CD14-positive monocyte (primary cell): ENCODE results near the gene TSSK2. TPM values are rescaled to one million over a fixed set of nuclear protein-coding genes. Genes with fewer than 3 reads are reported as not detected.

ENCODE experiments used
- DNase-seq, 3 donors: peaks; one replicate each; pipeline ENCODE4 v3.0.0-alpha.2; 2011 to 2022
- H2AFZ ChIP-seq: 2 replicates; pipeline ENCODE4 v1.6.0; 2012; ENCODE audit warnings: mild to moderate bottlenecking, low read depth, low read length, inconsistent platforms; ENCODE audit not compliant: insufficient read depth, poor library complexity, severe bottlenecking
- H3K27ac ChIP-seq, 2 donors: 1 replicate in 1 of 2; 2 replicates in 1 of 2; pipeline ENCODE4 v1.5.1; 2012 to 2013; ENCODE audit warnings: low read length in 2 of 2, control low read depth in 1 of 2, inconsistent platforms in 1 of 2, low read depth in 1 of 2, mild to moderate bottlenecking in 1 of 2
- H3K27me3 ChIP-seq, 2 donors: one replicate each; pipeline versions ENCODE4 v1.6.0 to v1.6.1; 2011 to 2013; ENCODE audit warnings: low read length in 2 of 2; ENCODE audit not compliant: control insufficient read depth in 2 of 2, insufficient read depth in 2 of 2
- H3K36me3 ChIP-seq, 2 donors: replicated peaks in 1 of 2; 1 replicate in 1 of 2; 2 replicates in 1 of 2; pipeline versions ENCODE4 v1.5.1 to v1.6.1; 2012 to 2013; ENCODE audit warnings: low read length in 2 of 2, control low read depth in 1 of 2, inconsistent platforms in 1 of 2, mild to moderate bottlenecking in 1 of 2; ENCODE audit not compliant: insufficient read depth in 2 of 2, control insufficient read depth in 1 of 2
- H3K4me1 ChIP-seq, 2 donors: 1 replicate in 1 of 2; 2 replicates in 1 of 2; pipeline versions ENCODE4 v1.5.1 to v1.6.1; 2012 to 2013; ENCODE audit warnings: low read length in 2 of 2, control low read depth in 1 of 2, inconsistent platforms in 1 of 2, mild to moderate bottlenecking in 1 of 2, moderate library complexity in 1 of 2; ENCODE audit not compliant: insufficient read depth in 2 of 2, control insufficient read depth in 1 of 2
- H3K4me2 ChIP-seq: replicated peaks from 2 replicates; pipeline ENCODE3; 2012; ENCODE audit warnings: low read length, moderate library complexity, mild to moderate bottlenecking; ENCODE audit not compliant: poor library complexity, severe bottlenecking; ENCODE audit errors: extremely low read depth
- H3K4me3 ChIP-seq, 3 experiments: fragments of 200-600 bp in 1 of 3; sonication (generic) in 1 of 3; replicated peaks in 1 of 3; 1 replicate in 2 of 3; 2 replicates in 1 of 3; pipeline ENCODE4 v1.5.1; 2011 to 2013; ENCODE audit warnings: low read length in 3 of 3, mild to moderate bottlenecking in 3 of 3, control low read depth in 2 of 3, low read depth in 2 of 3, inconsistent platforms in 1 of 3, moderate library complexity in 1 of 3
- H3K79me2 ChIP-seq: 2 replicates; pipeline ENCODE4 v1.6.0; 2012; ENCODE audit warnings: mild to moderate bottlenecking, control low read depth, inconsistent platforms, low read length, moderate library complexity; ENCODE audit not compliant: insufficient read depth
- H3K9ac ChIP-seq: 2 replicates; pipeline ENCODE4 v1.6.0; 2017; ENCODE audit warnings: low read length, mild to moderate bottlenecking; ENCODE audit not compliant: insufficient read depth, poor library complexity, severe bottlenecking
- H3K9me3 ChIP-seq, 2 donors: replicated peaks in 1 of 2; 1 replicate in 1 of 2; 2 replicates in 1 of 2; pipeline versions ENCODE4 v1.5.1 to v1.6.1; 2012 to 2013; ENCODE audit warnings: low read length in 2 of 2, control low read depth in 1 of 2; ENCODE audit not compliant: control insufficient read depth in 1 of 2, insufficient read depth in 1 of 2
- H4K20me1 ChIP-seq: 2 replicates; pipeline ENCODE4 v1.6.0; 2012; ENCODE audit warnings: mild to moderate bottlenecking, low read length, control low read depth, moderate library complexity; ENCODE audit not compliant: insufficient read depth
- H3K27ac Mint-ChIP-seq, 7 donors: one replicate each; pipeline ENCODE4 v1.8.0; 2020; ENCODE audit warnings: mild to moderate bottlenecking in 7 of 7, mixed read lengths in 7 of 7, moderate library complexity in 6 of 7, inconsistent platforms in 2 of 7
- H3K27me3 Mint-ChIP-seq, 3 donors: one replicate each; pipeline ENCODE4 v1.8.0; 2021 to 2022; ENCODE audit warnings: low read depth in 3 of 3, mild to moderate bottlenecking in 3 of 3, mixed read lengths in 3 of 3, moderate library complexity in 3 of 3, inconsistent platforms in 1 of 3
- H3K36me3 Mint-ChIP-seq, 2 donors: one replicate each; pipeline ENCODE4 v1.8.0; 2020; ENCODE audit warnings: mixed read lengths in 2 of 2, inconsistent platforms in 1 of 2, mild to moderate bottlenecking in 1 of 2
- H3K4me1 Mint-ChIP-seq: one replicate; pipeline ENCODE4 v1.8.0; 2020; ENCODE audit warnings: mild to moderate bottlenecking, mixed read lengths
- H3K4me3 Mint-ChIP-seq, 2 donors: one replicate each; pipeline ENCODE4 v1.8.0; 2020; ENCODE audit warnings: mild to moderate bottlenecking in 2 of 2, mixed read lengths in 2 of 2, moderate library complexity in 1 of 2
- H3K9me3 Mint-ChIP-seq, 7 donors: one replicate each; pipeline ENCODE4 v1.8.0; 2020 to 2022; ENCODE audit warnings: mixed read lengths in 7 of 7, mild to moderate bottlenecking in 6 of 7, moderate library complexity in 6 of 7, inconsistent platforms in 2 of 7
- WGBS: methylation state at CpG from one replicate; pipeline ENCODE4 v1.1.5; 2013; ENCODE audit warnings: missing lambda C conversion rate; ENCODE audit not compliant: insufficient coverage; 5-methylcytosine and 5-hydroxymethylcytosine counted together
- intact Hi-C, 2 donors: fragments of 100-400 bp; cut with micrococcal nuclease; formaldehyde crosslinking; loops; one replicate each; pipeline versions ENCODE4 v1.15.0 to v1.15.1; 2023
- polyA plus RNA-seq, 3 donors: library from polyadenylated mRNA; depleted of rRNA in 1 of 3; unstranded in 2 of 3; stranded (reverse) in 1 of 3; fragments of 300-500 nt in 2 of 3; fragments of >200 nt in 1 of 3; fragmentation: Illumina TruSeq in 2 of 3; gene quantifications; 1 replicate in 2 of 3; 2 replicates in 1 of 3; pipeline ENCODE4 v1.2.3, GENCODE V29; 2012 to 2021
- TF ChIP-seq, protein P1 (sequence below): fragments of 200-600 bp; IDR thresholded peaks from one replicate; pipeline ENCODE4 v1.8.0; 2022; ENCODE audit warnings: antibody characterized with exemption, mild to moderate bottlenecking

The TSSK2 gene
- polyA plus RNA-seq, 3 donors = 0.04 TPM; not detected in 2

- Histone ChIP-seq H3K27me3 (no peaks in the 10 kb centered on the region), H3K36me3 (peaks cover 62 to 70% of the 10 kb centered on the region in 2 donors), H3K9ac (no peak overlapping the region), H2AFZ (no peak overlapping the region), H4K20me1 (no peaks in the 10 kb centered on the region), H3K27ac (no peak overlapping the region), H3K79me2 (no peaks in the 10 kb centered on the region), H3K4me1 (no peaks in the 10 kb centered on the region), H3K4me3 (no peak overlapping the region), H3K9me3 (no peaks in the 10 kb centered on the region), H3K4me2 (no peak overlapping the region)
- Mint-ChIP-seq H3K4me1 (peaks cover 1% of the 10 kb centered on the region), H3K4me3 (no peak overlapping the region), H3K9me3 (no peaks in the 10 kb centered on the region), H3K27me3 (peaks cover 0 to 3% (median 2%) of the 10 kb centered on the region in 3 donors), H3K36me3 (peaks cover 59 to 67% of the 10 kb centered on the region in 2 donors), H3K27ac (peak overlapping the region in 3 of 7 donors; percentile 26 to 72 (median 43))
- no peak for DNase-seq
- intact Hi-C loops = no loop called here
- TF ChIP-seq, protein P1, sequence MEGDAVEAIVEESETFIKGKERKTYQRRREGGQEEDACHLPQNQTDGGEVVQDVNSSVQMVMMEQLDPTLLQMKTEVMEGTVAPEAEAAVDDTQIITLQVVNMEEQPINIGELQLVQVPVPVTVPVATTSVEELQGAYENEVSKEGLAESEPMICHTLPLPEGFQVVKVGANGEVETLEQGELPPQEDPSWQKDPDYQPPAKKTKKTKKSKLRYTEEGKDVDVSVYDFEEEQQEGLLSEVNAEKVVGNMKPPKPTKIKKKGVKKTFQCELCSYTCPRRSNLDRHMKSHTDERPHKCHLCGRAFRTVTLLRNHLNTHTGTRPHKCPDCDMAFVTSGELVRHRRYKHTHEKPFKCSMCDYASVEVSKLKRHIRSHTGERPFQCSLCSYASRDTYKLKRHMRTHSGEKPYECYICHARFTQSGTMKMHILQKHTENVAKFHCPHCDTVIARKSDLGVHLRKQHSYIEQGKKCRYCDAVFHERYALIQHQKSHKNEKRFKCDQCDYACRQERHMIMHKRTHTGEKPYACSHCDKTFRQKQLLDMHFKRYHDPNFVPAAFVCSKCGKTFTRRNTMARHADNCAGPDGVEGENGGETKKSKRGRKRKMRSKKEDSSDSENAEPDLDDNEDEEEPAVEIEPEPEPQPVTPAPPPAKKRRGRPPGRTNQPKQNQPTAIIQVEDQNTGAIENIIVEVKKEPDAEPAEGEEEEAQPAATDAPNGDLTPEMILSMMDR = no peak
- WGBS = 87% methylated on average over 7 of the region's 9 CpGs
These were observed 1.7 kb downstream of the TSSK2 start for GRCh38 chr22:19132693-19133400.

- no peaks in the 10 kb centered on the region for H3K79me2 ChIP-seq
- TF ChIP-seq, protein P1 = no peak
- peaks cover 63 to 74% of the 10 kb centered on the region in 2 donors for H3K36me3 Mint-ChIP-seq
These were observed 2.5 kb downstream of the TSSK2 start for GRCh38 chr22:19133561-19133960.

More at GRCh38 chr22:19133561-19133960, 2.5 kb downstream of the TSSK2 start:
- Histone ChIP-seq H3K4me2 (no peak overlapping the region), H3K9me3 (no peaks in the 10 kb centered on the region), H2AFZ (no peak overlapping the region), H4K20me1 (no peaks in the 10 kb centered on the region), H3K4me1 (no peaks in the 10 kb centered on the region), H3K27me3 (no peaks in the 10 kb centered on the region), H3K36me3 (peaks cover 70 to 77% of the 10 kb centered on the region in 2 donors), H3K9ac (no peak overlapping the region), H3K4me3 (no peak overlapping the region), H3K27ac (no peak overlapping the region)
- H3K4me1 Mint-ChIP-seq = peaks cover 1% of the 10 kb centered on the region
- H3K4me3 Mint-ChIP-seq = no peak overlapping the region
- no peaks in the 10 kb centered on the region for H3K9me3 Mint-ChIP-seq
- WGBS = 98% methylated on average over 13 of the region's 13 CpGs
- no peak for DNase-seq
- intact Hi-C loops = no loop called here
- peaks cover 0 to 3% (median 2%) of the 10 kb centered on the region in 3 donors for H3K27me3 Mint-ChIP-seq
- H3K27ac Mint-ChIP-seq = peak overlapping the region in 1 of 7 donors; percentile 26
